B cell (primary cell): ENCODE data around the gene CETP. TPM values are rescaled to one million over a fixed set of nuclear protein-coding genes. Genes with fewer than 3 reads are reported as not detected.
A peak's percentile ranks its signal among the peaks of the same experiment; 100 is the strongest.

ENCODE experiments used
- ATAC-seq: fragments of 200-7000 bp; cut with Tn5 transposase; one replicate; pipeline ENCODE4 v1.10.0; 2021; ENCODE audit warnings: low read depth, mild to moderate bottlenecking, moderate number of reproducible peaks, moderate library complexity
- CTCF ChIA-PET: fragments of 350-600 bp; sonication (Branson Sonifier 250); formaldehyde crosslinking; loops from one replicate; lab custom pipeline; 2021; ENCODE audit warnings: antibody characterized with exemption, inconsistent platforms; lab: Charles Lee
- POLR2A ChIA-PET: fragments of 350-600 bp; sonication (Branson Sonifier 250); formaldehyde crosslinking; loops from one replicate; lab custom pipeline; 2021; ENCODE audit warnings: antibody characterized with exemption; lab: Charles Lee
- DNase-seq: peaks from one replicate; pipeline ENCODE4 v3.0.0; 2013
- H2AFZ ChIP-seq: 2 replicates; pipeline ENCODE4 v1.6.1; 2012; ENCODE audit warnings: mild to moderate bottlenecking, low read depth, low read length; ENCODE audit not compliant: insufficient read depth, poor library complexity, severe bottlenecking
- H3K27ac ChIP-seq, 2 donors: 1 replicate in 1 of 2; 2 replicates in 1 of 2; pipeline ENCODE4 v1.5.1; 2012 to 2013; ENCODE audit warnings: low read length in 2 of 2, mild to moderate bottlenecking in 2 of 2, moderate library complexity in 1 of 2
- H3K27me3 ChIP-seq, 4 experiments: fragments of 200-600 bp in 1 of 4; sonication (generic) in 1 of 4; replicated peaks in 1 of 4; 1 replicate in 2 of 4; 2 replicates in 2 of 4; pipeline versions ENCODE4 v1.6.1 to v1.7.0; 2013 to 2016; ENCODE audit warnings: low read length in 3 of 4, mild to moderate bottlenecking in 2 of 4, mixed read lengths in 1 of 4, moderate library complexity in 1 of 4; ENCODE audit not compliant: insufficient read depth in 4 of 4, control insufficient read depth in 3 of 4; ENCODE audit errors: control extremely low read depth in 1 of 4
- H3K36me3 ChIP-seq, 2 experiments: replicated peaks in 1 of 2; 1 replicate in 1 of 2; 2 replicates in 1 of 2; pipeline versions ENCODE4 v1.6.1 to v1.7.1; 2013; ENCODE audit warnings: low read length in 1 of 2; ENCODE audit not compliant: insufficient read depth in 2 of 2, control insufficient read depth in 1 of 2; ENCODE audit errors: control extremely low read depth in 1 of 2, extremely low read depth in 1 of 2
- H3K4me1 ChIP-seq, 2 donors: fragments of 200-600 bp in 1 of 2; sonication (generic) in 1 of 2; 1 replicate in 1 of 2; 2 replicates in 1 of 2; pipeline versions ENCODE4 v1.5.1 to v1.6.1; 2013 to 2017; ENCODE audit warnings: low read length in 2 of 2; ENCODE audit not compliant: control insufficient read depth in 2 of 2, insufficient read depth in 2 of 2
- H3K4me2 ChIP-seq: replicated peaks from 2 replicates; pipeline ENCODE3; 2012; ENCODE audit warnings: mild to moderate bottlenecking, low read depth, low read length; ENCODE audit not compliant: poor library complexity, severe bottlenecking
- H3K4me3 ChIP-seq, 5 experiments: fragments of 200-600 bp in 1 of 5; sonication (generic) in 1 of 5; 1 replicate in 3 of 5; 2 replicates in 2 of 5; pipeline versions ENCODE4 v1.5.1 to v1.7.0; 2011 to 2016; ENCODE audit warnings: low read length in 4 of 5, mild to moderate bottlenecking in 4 of 5, low read depth in 2 of 5, control low read depth in 1 of 5, moderate library complexity in 1 of 5; ENCODE audit not compliant: insufficient read depth in 1 of 5; ENCODE audit errors: control extremely low read depth in 1 of 5, extremely low read depth in 1 of 5
- H3K79me2 ChIP-seq: fragments of 200-600 bp; sonication (generic); one replicate; pipeline ENCODE4 v1.6.0; 2016; ENCODE audit warnings: low read length; ENCODE audit not compliant: control insufficient read depth, insufficient read depth
- H3K9ac ChIP-seq: fragments of 200-600 bp; sonication (generic); 2 replicates; pipeline ENCODE4 v1.6.1; 2017; ENCODE audit warnings: mild to moderate bottlenecking, low read length, moderate library complexity
- H3K9me3 ChIP-seq, 3 donors: one replicate each; pipeline versions ENCODE4 v1.6.1 to v1.7.1; 2013; ENCODE audit warnings: low read length in 2 of 3; ENCODE audit not compliant: control insufficient read depth in 2 of 3, insufficient read depth in 1 of 3; ENCODE audit errors: control extremely low read depth in 1 of 3
- H4K20me1 ChIP-seq: 2 replicates; pipeline ENCODE4 v1.6.0; 2012; ENCODE audit warnings: mild to moderate bottlenecking, low read length; ENCODE audit not compliant: insufficient read depth, control insufficient read depth, poor library complexity, severe bottlenecking
- H3K27ac Mint-ChIP-seq: one replicate; pipeline ENCODE4 v1.8.0; 2021; ENCODE audit warnings: mixed read lengths
- H3K27me3 Mint-ChIP-seq: one replicate; pipeline ENCODE4 v1.8.0; 2021; ENCODE audit warnings: mixed read lengths
- H3K4me1 Mint-ChIP-seq: one replicate; pipeline ENCODE4 v1.8.0; 2021; ENCODE audit warnings: mixed read lengths
- H3K4me3 Mint-ChIP-seq: one replicate; pipeline ENCODE4 v1.8.0; 2021; ENCODE audit warnings: mixed read lengths
- H3K9me3 Mint-ChIP-seq: one replicate; pipeline ENCODE4 v1.8.0; 2022; ENCODE audit warnings: mixed read lengths; ENCODE audit not compliant: insufficient read depth
- CTCF ChIP-seq: fragments of 200-600 bp; IDR thresholded peaks from one replicate; pipeline ENCODE4 v1.8.0; 2022; ENCODE audit warnings: antibody characterized with exemption, mild to moderate bottlenecking
- EZH2 ChIP-seq: IDR thresholded peaks from 2 replicates; pipeline ENCODE4 v1.6.1; 2012; ENCODE audit warnings: borderline replicate concordance, low read depth, mild to moderate bottlenecking, moderate library complexity, low read length; ENCODE audit not compliant: insufficient read depth, poor library complexity, severe bottlenecking
- WGBS: methylation state at CpG from one replicate; pipeline ENCODE4 v1.1.5; 2013; ENCODE audit warnings: missing lambda C conversion rate; ENCODE audit not compliant: insufficient coverage; 5-methylcytosine and 5-hydroxymethylcytosine counted together
- intact Hi-C: fragments of 100-400 bp; cut with micrococcal nuclease; formaldehyde crosslinking; loops from one replicate; pipeline ENCODE4 v1.10.0; 2022
- polyA plus RNA-seq: library from polyadenylated mRNA; depleted of rRNA; stranded (reverse); fragments of >200 nt; gene quantifications from 2 replicates; pipeline ENCODE4 v1.2.3, GENCODE V29; 2012
- total RNA-seq, 2 donors: library from RNA; stranded (reverse); fragments of 120-200 nt in 1 of 2; gene quantifications; 1 replicate in 1 of 2; 2 replicates in 1 of 2; pipeline versions ENCODE4 v1.2.3 to v1.2.4, GENCODE V29; 2013 to 2022

Gene CETP
- total and polyA plus RNA-seq, 2 donors (not counting 1 experiment from before 2014, with no cell fraction given): 0.18 to 1.3 TPM

DNA sequence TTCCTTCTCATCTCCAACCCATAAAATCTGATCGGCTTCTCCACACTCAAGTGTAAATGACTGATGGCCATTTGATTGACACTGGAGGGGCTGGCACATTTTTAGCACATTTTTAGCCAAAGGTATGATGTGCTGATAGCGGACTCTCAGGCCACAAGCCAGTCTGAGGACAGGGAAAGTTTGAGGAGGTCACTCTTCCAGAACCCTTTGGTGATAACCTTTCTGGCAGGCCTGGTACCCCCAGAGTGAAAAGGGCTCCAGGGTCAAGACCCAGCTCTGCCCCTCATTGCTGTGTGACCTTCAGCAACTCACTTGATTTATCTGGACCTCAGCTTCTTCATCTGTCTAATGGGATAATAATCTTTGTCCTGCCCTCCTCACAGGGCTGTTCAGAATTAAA lies 25.9 kb downstream of the CETP start:
- ChIA-PET POLR2A (interaction anchor here (0.6 to 2.0 kb wide), 3 partner anchors 17 to 23 kb away, joined by 4 read pairs; no protein-coding TSS in a partner anchor), CTCF (interaction anchor here (2.7 to 10.3 kb wide), 4 partner anchors 16 to 58 kb away, joined by 8 to 124 read pairs (median 24); no protein-coding TSS in a partner anchor)
- Mint-ChIP-seq H3K27me3 (no peaks in the 10 kb centered on the region), H3K4me1 (peaks cover 83% of the 10 kb centered on the region), H3K27ac (peak overlapping the region; percentile 99), H3K4me3 (peak overlapping the region; percentile 100), H3K9me3 (no peaks in the 10 kb centered on the region)
- H2AFZ ChIP-seq: no peak overlapping the region
- peaks cover 46% of the 10 kb centered on the region for H3K79me2 ChIP-seq
- H3K4me3 ChIP-seq: peak overlapping the region in 1 of 5 experiments; percentile 97
- H3K4me1 ChIP-seq: peaks cover 63 to 86% of the 10 kb centered on the region in 2 donors
- H3K9ac ChIP-seq: peak overlapping the region; percentile 96
- peak overlapping the region in 1 of 2 donors; percentile 86 for H3K27ac ChIP-seq
- DNase-seq (no peak), ATAC-seq (no peak)
- H3K27me3 ChIP-seq: no peaks in the 10 kb centered on the region
- peaks cover 0 to 7% of the 10 kb centered on the region in 2 experiments for H3K36me3 ChIP-seq
- WGBS: 96% methylated on average over 2 of the region's 2 CpGs
- H3K4me2 ChIP-seq: peak overlapping the region; percentile 93
- H4K20me1 ChIP-seq: no peaks in the 10 kb centered on the region
- TF ChIP-seq EZH2 (no peak), CTCF (no peak)
- intact Hi-C loops: loop anchor here (2.0 kb wide), 1 partner anchor 17 kb away; no protein-coding TSS in a partner anchor
- no peaks in the 10 kb centered on the region for H3K9me3 ChIP-seq
